WTC11 (cell line): Measurements from ENCODE around the gene LSM12.

Experiments
- ATF6 ChIP-seq: sonication (generic); formaldehyde crosslinking; IDR thresholded peaks from 2 replicates; pipeline ENCODE4 v1.8.1; 2023; ENCODE audit warnings: mild to moderate bottlenecking, missing genetic modification reagents
- CBFB ChIP-seq: sonication (generic); formaldehyde crosslinking; IDR thresholded peaks from 2 replicates; pipeline ENCODE4 v1.8.1; 2022; ENCODE audit warnings: mild to moderate bottlenecking, low read depth, missing genetic modification reagents
- CTCF ChIP-seq: fragments of 200-600 bp; IDR thresholded peaks from 2 replicates; pipeline ENCODE4 v1.8.0; 2022; ENCODE audit warnings: antibody characterized with exemption
- MAX ChIP-seq: sonication (generic); formaldehyde crosslinking; IDR thresholded peaks from 2 replicates; pipeline ENCODE4 v1.8.0; 2022; ENCODE audit warnings: mild to moderate bottlenecking, missing genetic modification reagents
- MLX ChIP-seq: sonication (generic); formaldehyde crosslinking; IDR thresholded peaks from 2 replicates; pipeline ENCODE4 v1.8.1; 2023; ENCODE audit warnings: mild to moderate bottlenecking, missing genetic modification reagents, moderate library complexity
- ZNF138 ChIP-seq: sonication (generic); formaldehyde crosslinking; conservative IDR thresholded peaks from 2 replicates; pipeline ENCODE4 v1.8.1; 2022; ENCODE audit warnings: mild to moderate bottlenecking, moderate library complexity, missing genetic modification reagents
- ZSCAN18 ChIP-seq: fragments of 250-450 bp; sonication (Bioruptor Pico); IDR thresholded peaks from 2 replicates; pipeline ENCODE4 v2.1.2; 2022; ENCODE audit warnings: mild to moderate bottlenecking, moderate library complexity

- TF ChIP-seq CTCF (peak; percentile 50), ATF6 (CRISPR knock-in tag) (no peak), CBFB (CRISPR knock-in tag) (no peak), ZSCAN18 (no peak), MAX (no peak; the same call in 1 of the 2 replicates), MLX (CRISPR knock-in tag) (no peak), ZNF138 (CRISPR knock-in tag) (no peak)
Measured at GRCh38 chr17:44006598-44007345, 59.7 kb downstream of the LSM12 start.
